ENCODE data around the gene CASP14.

DNA sequence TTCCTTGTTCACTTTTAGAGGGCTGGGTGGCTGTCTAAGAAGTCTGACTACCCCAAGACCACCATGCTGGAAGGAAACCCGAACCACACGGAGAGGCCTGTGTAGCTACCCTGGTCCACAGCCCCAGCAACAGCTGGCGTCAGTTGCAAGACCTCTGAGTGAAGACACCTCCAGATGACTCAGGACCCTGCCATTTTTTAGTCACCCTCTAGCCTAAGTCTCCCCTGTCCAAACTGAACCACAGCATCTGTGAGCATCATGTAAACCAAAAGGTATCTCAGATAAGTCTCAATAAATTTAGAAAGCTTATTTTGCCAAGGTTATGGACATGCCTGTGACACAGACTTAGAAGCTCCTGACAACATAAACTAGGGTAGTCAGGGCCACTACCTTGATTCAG, 55.8 kb downstream of the CASP14 start:
- no peak for TF ChIP-seq TAF1 (IDR thresholded peaks at IDR 0.05; ENCODE audit: borderline replicate concordance, insufficient read depth, low read length)
- no peak for TF ChIP-seq POLR2AphosphoS5 (IDR thresholded peaks at IDR 0.05; ENCODE audit: low read depth, low read length)
- TF ChIP-seq, protein P1, sequence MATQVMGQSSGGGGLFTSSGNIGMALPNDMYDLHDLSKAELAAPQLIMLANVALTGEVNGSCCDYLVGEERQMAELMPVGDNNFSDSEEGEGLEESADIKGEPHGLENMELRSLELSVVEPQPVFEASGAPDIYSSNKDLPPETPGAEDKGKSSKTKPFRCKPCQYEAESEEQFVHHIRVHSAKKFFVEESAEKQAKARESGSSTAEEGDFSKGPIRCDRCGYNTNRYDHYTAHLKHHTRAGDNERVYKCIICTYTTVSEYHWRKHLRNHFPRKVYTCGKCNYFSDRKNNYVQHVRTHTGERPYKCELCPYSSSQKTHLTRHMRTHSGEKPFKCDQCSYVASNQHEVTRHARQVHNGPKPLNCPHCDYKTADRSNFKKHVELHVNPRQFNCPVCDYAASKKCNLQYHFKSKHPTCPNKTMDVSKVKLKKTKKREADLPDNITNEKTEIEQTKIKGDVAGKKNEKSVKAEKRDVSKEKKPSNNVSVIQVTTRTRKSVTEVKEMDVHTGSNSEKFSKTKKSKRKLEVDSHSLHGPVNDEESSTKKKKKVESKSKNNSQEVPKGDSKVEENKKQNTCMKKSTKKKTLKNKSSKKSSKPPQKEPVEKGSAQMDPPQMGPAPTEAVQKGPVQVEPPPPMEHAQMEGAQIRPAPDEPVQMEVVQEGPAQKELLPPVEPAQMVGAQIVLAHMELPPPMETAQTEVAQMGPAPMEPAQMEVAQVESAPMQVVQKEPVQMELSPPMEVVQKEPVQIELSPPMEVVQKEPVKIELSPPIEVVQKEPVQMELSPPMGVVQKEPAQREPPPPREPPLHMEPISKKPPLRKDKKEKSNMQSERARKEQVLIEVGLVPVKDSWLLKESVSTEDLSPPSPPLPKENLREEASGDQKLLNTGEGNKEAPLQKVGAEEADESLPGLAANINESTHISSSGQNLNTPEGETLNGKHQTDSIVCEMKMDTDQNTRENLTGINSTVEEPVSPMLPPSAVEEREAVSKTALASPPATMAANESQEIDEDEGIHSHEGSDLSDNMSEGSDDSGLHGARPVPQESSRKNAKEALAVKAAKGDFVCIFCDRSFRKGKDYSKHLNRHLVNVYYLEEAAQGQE (IDR thresholded peaks at IDR 0.05; ENCODE audit: insufficient read depth in 1 of 2, low read depth in 2 of 2, low read length in 2 of 2), result no peak
